ENCODE measurements around the gene SNX24. TPM values are rescaled to one million over a fixed set of nuclear protein-coding genes. Genes with fewer than 3 reads are reported as not detected.

The SNX24 gene
- total and polyA plus RNA-seq, 2 of the 4 experiments (the other 2 are of a cell fraction), result 13.8 to 15.0 TPM

DNA sequence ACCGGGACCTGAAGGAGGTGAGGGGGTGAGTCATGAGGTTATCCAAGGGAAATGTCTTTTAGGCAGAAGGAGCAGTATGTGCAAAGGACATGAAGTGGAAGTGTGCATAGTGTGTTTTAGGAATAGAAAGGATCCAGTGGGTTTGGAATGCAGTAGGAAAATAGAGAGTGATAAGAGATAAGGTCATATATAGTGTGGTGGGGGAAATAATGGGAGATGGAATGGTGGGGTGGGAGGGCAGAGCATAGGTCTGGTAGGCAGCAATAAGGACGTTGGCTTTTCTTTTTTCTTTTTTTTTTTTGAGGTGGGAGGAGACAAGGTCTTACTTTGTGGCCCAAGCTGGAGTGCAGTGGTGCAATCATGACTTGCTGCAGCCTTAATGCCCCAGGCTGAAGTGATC lies 17.8 kb downstream of the SNX24 start:
- H2BK20ac ChIP-seq (ENCODE audit: low read depth, low read length), result no peak overlapping the region
- no peak for DNase-seq
- no peak overlapping the region for H3K18ac ChIP-seq (ENCODE audit: low read depth, low read length)
- H3K56ac ChIP-seq (ENCODE audit: extremely low read depth, insufficient read depth, low read length), result no peak overlapping the region
- dilution Hi-C loops (cut with HindIII; ENCODE audit: low sequenced_read_pairs, unreplicated experiment), result no loop called here
- H3K23ac ChIP-seq (ENCODE audit: low read depth, low read length), result no peak overlapping the region
- BruUV-seq (replicated peaks), result no TSS peak
- no peak overlapping the region for H3K4ac ChIP-seq (ENCODE audit: low read depth, low read length)
- H4K20me1 ChIP-seq (ENCODE audit: insufficient read depth, low read length), result no peaks in the 10 kb centered on the region
- no peaks in the 10 kb centered on the region for H3K9me3 ChIP-seq (ENCODE audit: control insufficient read depth, insufficient read depth, low read length)
- no peak overlapping the region for H2BK15ac ChIP-seq (ENCODE audit: low read depth, low read length)
- H3K36me3 ChIP-seq (ENCODE audit: control insufficient read depth, insufficient read depth, low read length), result peaks cover 6% of the 10 kb centered on the region
- H4K5ac ChIP-seq (ENCODE audit: low read depth, low read length), result no peak overlapping the region
- ChIA-PET POLR2A (ENCODE audit: unreplicated experiment) (no interaction called here), CTCF (no interaction called here)
- H3K9me1 ChIP-seq (ENCODE audit: insufficient read depth, low read length), result no peaks in the 10 kb centered on the region
- no peak overlapping the region for H3K9ac ChIP-seq (ENCODE audit: low read depth, low read length)
- TF ChIP-seq, protein P1, sequence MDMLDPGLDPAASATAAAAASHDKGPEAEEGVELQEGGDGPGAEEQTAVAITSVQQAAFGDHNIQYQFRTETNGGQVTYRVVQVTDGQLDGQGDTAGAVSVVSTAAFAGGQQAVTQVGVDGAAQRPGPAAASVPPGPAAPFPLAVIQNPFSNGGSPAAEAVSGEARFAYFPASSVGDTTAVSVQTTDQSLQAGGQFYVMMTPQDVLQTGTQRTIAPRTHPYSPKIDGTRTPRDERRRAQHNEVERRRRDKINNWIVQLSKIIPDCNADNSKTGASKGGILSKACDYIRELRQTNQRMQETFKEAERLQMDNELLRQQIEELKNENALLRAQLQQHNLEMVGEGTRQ (IDR thresholded peaks at IDR 0.05; ENCODE audit: low read depth, low read length), result no peak
- TF ChIP-seq MAFK (IDR thresholded peaks at IDR 0.05; ENCODE audit: low read depth, low read length) (no peak), MAZ (IDR thresholded peaks at IDR 0.05; ENCODE audit: borderline replicate concordance, low read depth, low read length) (no peak), MXI1 (IDR thresholded peaks at IDR 0.05; ENCODE audit: borderline replicate concordance, low read depth, low read length) (no peak), POLR2A (IDR thresholded peaks at IDR 0.05; ENCODE audit: low read depth, low read length) (no peak), NFE2L2 (IDR thresholded peaks at IDR 0.05; ENCODE audit: low read depth, low read length) (no peak), RCOR1 (IDR thresholded peaks at IDR 0.05; ENCODE audit: insufficient replicate concordance, low read length) (no peak), CEBPB (IDR thresholded peaks at IDR 0.05; ENCODE audit: low read depth, low read length) (no peak)
- TF ChIP-seq, protein P2, sequence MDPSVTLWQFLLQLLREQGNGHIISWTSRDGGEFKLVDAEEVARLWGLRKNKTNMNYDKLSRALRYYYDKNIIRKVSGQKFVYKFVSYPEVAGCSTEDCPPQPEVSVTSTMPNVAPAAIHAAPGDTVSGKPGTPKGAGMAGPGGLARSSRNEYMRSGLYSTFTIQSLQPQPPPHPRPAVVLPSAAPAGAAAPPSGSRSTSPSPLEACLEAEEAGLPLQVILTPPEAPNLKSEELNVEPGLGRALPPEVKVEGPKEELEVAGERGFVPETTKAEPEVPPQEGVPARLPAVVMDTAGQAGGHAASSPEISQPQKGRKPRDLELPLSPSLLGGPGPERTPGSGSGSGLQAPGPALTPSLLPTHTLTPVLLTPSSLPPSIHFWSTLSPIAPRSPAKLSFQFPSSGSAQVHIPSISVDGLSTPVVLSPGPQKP (IDR thresholded peaks at IDR 0.05; ENCODE audit: borderline replicate concordance, low read depth, low read length), result no peak
- H2AK5ac ChIP-seq (ENCODE audit: low read depth, low read length), result no peak overlapping the region
- 100% methylated on average over 1 of the region's 2 CpGs; no CpG with 5 or more reads in 1 of the 2 experiments for WGBS, 2 experiments (ENCODE audit: extremely low coverage in 2 of 2, insufficient read length in 1 of 2)
- intact Hi-C loops (cut with micrococcal nuclease), result no loop called here
- no peak overlapping the region for H3K14ac ChIP-seq (replicated peaks; ENCODE audit: low read depth, low read length)
- H3K4me1 ChIP-seq (ENCODE audit: control insufficient read depth, insufficient read depth, low read length), result no peaks in the 10 kb centered on the region
- no peak overlapping the region for H3K4me2 ChIP-seq (ENCODE audit: low read depth, low read length)
- no peak overlapping the region for H2AFZ ChIP-seq (replicated peaks; ENCODE audit: low read length, poor library complexity)
- H3K79me1 ChIP-seq (ENCODE audit: low read depth in 1 of 2, low read length in 2 of 2), result peaks cover 24 to 38% of the 10 kb centered on the region in 2 experiments
- no peak overlapping the region for H4K8ac ChIP-seq (ENCODE audit: low read depth in 2 of 2, low read length in 2 of 2)
- H2BK5ac ChIP-seq (ENCODE audit: low read depth, low read length, poor library complexity, severe bottlenecking), result no peak overlapping the region
- H2AK9ac ChIP-seq (replicated peaks; ENCODE audit: low read depth, low read length, poor library complexity), result no peak overlapping the region
- no peaks in the 10 kb centered on the region for H3K27me3 ChIP-seq (ENCODE audit: control insufficient read depth, insufficient read depth, low read length)
- no peak overlapping the region for H3K27ac ChIP-seq (ENCODE audit: insufficient read depth, low read length)
- no peak overlapping the region for H4K91ac ChIP-seq (ENCODE audit: insufficient read depth, low read depth, low read length)
- in situ Hi-C loops (cut with MboI; ENCODE audit: low sequenced_read_pairs), result no loop called here
- no peak overlapping the region for H3K4me3 ChIP-seq (ENCODE audit: insufficient read depth, low read depth, low read length)
- no peak overlapping the region for H2BK120ac ChIP-seq (ENCODE audit: low read depth, low read length)
- no peak for ATAC-seq (ENCODE audit: low read depth)
